Measurements from ENCODE around the gene PRKAG2.

The PRKAG2 gene

GRCh38 chr7:151818674-151819519 lies 58.0 kb downstream of the PRKAG2 start:
- no peak; the same call in 1 of the 2 replicates for TF ChIP-seq CTCF (IDR thresholded peaks at IDR 0.05)

- no peak for TF ChIP-seq CTCF (IDR thresholded peaks at IDR 0.05)
These were observed 58.8 kb downstream of the PRKAG2 start for GRCh38 chr7:151817981-151818673.

GRCh38 chr7:151817315-151817690 lies 59.6 kb downstream of the PRKAG2 start:
- TF ChIP-seq CTCF (IDR thresholded peaks at IDR 0.05): no peak

GRCh38 chr7:151816562-151817314 lies 60.2 kb downstream of the PRKAG2 start:
- TF ChIP-seq CTCF (IDR thresholded peaks at IDR 0.05): no peak

GRCh38 chr7:151815419-151815818 lies 61.5 kb downstream of the PRKAG2 start:
- no peak for TF ChIP-seq CTCF (IDR thresholded peaks at IDR 0.05)

GRCh38 chr7:151814400-151815009 lies 62.4 kb downstream of the PRKAG2 start:
- no peak for TF ChIP-seq CTCF (IDR thresholded peaks at IDR 0.05)

- no peak for TF ChIP-seq CTCF (IDR thresholded peaks at IDR 0.05)
These were observed 62.9 kb downstream of the PRKAG2 start for GRCh38 chr7:151813997-151814396.

Measured in LNCAP (cell line).